ENCODE measurements around the gene ADAM33.

The ADAM33 gene

DNA sequence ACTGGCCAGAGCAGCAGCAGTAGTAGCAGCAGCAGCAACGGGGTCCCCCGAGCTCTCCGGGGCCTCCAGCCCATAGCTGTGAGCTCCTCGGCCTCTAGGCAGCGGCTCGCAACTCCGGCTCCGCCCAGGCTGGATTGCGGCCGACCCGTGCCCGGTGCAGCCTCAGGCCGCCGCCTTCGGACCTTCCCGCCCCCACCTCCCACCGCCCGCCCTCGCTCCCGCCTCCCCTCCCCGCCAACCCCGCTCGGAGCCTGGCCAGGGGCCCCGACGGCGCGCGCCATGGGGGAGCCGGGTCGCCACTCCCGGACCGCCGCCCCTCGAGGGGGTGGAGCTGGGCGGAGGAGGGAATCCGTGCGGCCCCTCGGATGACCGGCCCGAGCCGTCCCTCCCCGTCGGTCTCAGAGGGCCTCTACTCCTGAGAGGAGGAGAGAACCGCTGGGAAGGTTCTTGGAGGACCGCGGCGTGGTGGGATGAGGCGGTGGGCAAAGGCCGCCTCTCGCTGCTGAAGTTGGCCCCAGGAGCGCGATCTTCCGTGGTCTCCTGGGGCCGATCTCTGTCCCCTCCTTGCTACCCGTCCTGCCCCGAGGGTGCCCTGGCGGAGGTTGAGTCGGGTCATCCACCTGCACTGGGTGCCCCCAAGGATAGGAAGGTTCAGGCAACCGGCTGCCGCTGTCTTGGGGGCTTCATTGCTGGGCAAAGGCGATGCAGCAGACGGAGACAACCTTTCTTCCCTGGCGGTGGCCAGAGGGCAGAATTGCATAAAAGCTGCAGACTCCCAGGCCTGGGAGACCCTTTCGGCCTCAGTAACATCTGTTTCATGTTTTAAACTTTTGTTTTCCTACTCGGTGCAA lies at the start of gene ADAM33:
Gene ADAM33, minus strand, starts transcription at position 80 of the 851 bp plus-strand sequence. Its CDS starts 6 bp downstream, at position 74.
- DNase-seq (ENCODE audit: low read depth) = no peak

GRCh38 chr20:3730803-3731672 lies 49.2 kb upstream of the ADAM33 start:
- DNase-seq (ENCODE audit: low read depth) = no peak

- no peak for DNase-seq (ENCODE audit: low read depth)
Observed at GRCh38 chr20:3729811-3730540, 48.2 kb upstream of the ADAM33 start.

GRCh38 chr20:3729378-3729777 lies 47.6 kb upstream of the ADAM33 start:
- DNase-seq (ENCODE audit: low read depth) = no peak

GRCh38 chr20:3728876-3729275 lies 47.1 kb upstream of the ADAM33 start:
- DNase-seq (ENCODE audit: low read depth) = no peak

- no peak for DNase-seq (ENCODE audit: low read depth)
Observed at GRCh38 chr20:3728354-3728753, 46.5 kb upstream of the ADAM33 start.

DNA sequence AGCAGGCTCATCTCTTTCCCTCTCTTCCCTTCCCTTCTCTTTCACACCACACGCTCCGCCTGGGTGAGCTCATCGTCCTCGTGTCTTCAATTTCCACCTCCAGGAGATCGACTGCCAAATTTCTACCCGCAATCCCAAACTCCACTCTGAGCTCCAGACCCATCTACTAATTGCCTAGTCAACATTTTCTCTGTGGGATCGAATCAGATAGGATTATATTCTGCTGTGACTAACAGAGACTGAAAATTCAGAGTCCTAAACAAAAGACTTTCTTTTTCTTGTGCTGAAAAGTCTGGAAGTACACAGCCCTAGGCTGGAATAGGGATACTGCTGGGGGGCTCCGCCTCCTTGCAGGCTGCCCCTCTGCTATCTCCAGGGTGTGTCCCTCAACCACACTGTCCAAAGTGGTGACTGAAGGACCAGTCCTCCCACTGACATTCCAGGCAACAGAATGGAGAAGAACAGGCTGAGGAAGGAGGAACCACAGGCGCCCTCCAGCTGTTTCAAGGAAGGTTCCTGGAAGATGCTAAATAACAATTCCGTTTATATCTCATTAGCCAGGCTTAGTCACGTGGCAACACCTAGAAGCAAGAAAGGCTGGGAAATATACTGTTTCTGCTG lies 45.7 kb upstream of the ADAM33 start:
- DNase-seq (ENCODE audit: low read depth) = peak; percentile 39

- DNase-seq (ENCODE audit: low read depth) = no peak
Observed at GRCh38 chr20:3724356-3724755, 42.5 kb upstream of the ADAM33 start.

GRCh38 chr20:3723284-3723683 lies 41.5 kb upstream of the ADAM33 start:
- no peak for DNase-seq (ENCODE audit: low read depth)

DNA sequence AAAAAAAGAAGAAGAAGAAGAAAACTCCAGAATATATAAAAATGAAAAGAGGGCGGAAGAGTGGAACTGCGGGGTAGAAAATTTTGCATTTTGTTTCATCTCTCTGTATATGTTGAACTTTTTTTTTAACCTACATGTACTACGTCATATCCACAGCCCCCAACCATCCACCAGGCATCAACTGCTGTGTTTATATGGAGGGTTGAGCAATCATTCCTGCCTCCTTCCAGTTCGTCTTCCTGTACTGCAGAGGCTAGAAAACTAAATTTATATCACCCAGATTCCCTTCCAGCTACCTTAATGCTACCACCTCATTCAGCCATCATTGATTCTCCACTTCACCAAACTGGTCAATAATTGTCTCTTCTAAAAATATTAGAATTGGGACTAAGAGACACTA lies 40.1 kb upstream of the ADAM33 start:
- no peak for DNase-seq (ENCODE audit: low read depth)

- no peak for DNase-seq (ENCODE audit: low read depth)
Observed at GRCh38 chr20:3720626-3721025, 38.8 kb upstream of the ADAM33 start.

DNA sequence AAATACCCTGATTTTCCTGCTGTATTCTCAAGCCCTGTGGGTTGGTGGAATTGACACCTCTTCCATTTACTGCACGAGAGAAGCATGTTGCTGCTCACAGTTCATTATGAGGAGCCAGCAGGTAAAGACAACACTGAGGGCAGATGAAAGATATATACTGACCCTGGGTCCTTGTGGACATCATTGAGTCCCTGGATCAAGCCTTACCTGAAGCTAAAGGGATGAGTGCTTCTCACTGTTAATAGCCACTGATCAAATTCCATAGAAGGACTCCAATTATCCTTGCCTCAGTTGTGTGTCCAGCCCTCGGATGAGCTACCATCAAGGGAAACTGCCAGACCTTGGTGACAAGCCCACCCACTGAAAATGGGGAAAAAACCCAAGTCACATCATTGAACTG lies 38.3 kb upstream of the ADAM33 start:
- no peak for DNase-seq (ENCODE audit: low read depth)

GRCh38 chr20:3719046-3719445 lies 37.2 kb upstream of the ADAM33 start:
- no peak for DNase-seq (ENCODE audit: low read depth)

GRCh38 chr20:3716195-3716834 lies 34.5 kb upstream of the ADAM33 start:
- DNase-seq (ENCODE audit: low read depth) = peak; percentile 15

DNA sequence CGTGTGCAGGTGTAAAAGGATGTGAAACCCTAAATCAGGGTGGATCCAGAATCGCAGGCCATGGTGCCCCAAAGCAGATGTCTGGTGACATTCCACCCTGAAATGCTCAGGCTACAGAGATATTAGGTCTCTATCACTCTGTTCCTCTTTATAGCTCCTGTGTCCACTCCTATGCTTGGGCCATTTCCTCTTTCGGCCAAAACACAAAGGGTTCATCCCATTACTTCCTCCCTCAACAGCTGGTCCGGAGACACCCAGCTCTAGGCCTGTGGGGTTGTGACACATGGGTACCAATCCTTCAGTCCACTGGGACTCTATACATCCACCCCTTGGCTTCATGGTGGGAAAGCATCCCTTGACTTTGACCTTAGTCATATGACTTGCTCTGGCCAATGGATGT lies 32.3 kb upstream of the ADAM33 start:
- no peak for DNase-seq (ENCODE audit: low read depth)

DNA sequence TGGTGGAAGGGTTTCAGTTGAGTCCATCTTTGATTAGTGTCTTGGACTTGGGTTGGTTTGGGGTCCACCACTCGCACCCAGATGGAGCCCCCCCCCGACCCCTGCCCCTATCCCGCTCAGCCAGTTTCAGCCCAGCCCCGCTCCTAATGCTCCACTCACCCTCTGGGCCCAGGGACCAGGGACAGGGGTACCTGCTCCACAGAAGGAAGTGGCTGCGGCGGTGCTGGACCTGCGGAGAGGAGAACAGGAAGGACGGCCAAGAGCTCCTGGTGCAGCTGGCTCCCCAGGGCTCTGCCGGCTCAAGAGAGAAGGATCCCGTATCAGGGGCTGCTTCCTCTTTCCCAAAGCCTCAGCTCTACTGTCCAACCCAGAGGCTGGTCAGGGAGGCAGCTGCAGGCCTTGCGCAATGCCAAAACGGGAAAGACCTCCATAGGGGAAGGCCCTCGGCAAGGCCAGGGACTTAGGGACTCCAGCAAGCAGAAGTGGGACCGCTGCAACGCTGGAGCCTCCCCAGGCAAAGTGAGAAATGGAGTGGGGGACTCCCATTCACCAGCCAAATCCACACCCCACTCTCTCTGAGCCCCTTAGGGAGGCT lies 30.6 kb upstream of the ADAM33 start, which contains the start of gene SIGLEC1:
Gene SIGLEC1, minus strand, starts transcription at position 322 of the 595 bp plus-strand sequence. CDS start 5,472 bp downstream, outside the sequence.
- no peak for DNase-seq (ENCODE audit: low read depth)

GRCh38 chr20:3711484-3711941 lies 29.7 kb upstream of the ADAM33 start:
- no peak for DNase-seq (ENCODE audit: low read depth)

DNA sequence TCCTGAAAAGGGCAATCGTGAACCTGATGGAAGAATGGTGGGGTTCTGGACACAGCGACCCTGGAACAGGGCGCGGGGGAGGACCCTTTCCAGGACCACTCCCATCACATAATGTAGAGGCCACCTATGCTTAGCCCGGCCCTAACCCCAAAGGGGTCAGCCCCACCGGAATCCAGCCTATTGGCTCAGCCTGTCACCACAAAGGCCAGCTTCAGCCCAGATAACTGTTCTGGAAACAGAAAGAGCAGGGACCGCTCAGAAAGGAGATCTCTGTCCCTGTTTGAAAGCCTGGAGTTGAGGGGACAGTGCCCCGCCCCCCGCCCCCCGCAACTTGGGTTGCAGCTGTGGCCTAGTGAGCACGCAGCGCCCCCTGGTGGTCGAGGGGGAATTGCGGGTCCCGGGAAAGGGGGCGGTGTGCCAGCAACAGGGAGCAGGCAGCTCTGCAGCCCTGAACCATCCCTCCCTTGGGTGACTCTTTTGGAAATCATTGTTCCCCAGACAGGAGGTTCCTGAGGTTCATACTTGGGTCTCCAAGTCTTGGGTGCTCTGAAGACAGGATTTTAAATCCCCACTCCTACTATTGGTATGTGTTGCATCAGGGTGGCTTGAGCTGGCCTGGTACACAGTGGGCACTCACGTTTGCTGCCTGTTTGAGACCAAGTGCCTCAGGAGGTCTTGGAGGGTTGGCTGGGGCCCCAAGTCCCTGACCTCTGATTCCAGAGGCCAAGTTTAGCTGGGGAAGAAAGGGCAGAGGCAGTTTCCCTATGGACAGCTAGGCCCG lies 29.1 kb upstream of the ADAM33 start:
- DNase-seq (ENCODE audit: low read depth) = no peak

DNA sequence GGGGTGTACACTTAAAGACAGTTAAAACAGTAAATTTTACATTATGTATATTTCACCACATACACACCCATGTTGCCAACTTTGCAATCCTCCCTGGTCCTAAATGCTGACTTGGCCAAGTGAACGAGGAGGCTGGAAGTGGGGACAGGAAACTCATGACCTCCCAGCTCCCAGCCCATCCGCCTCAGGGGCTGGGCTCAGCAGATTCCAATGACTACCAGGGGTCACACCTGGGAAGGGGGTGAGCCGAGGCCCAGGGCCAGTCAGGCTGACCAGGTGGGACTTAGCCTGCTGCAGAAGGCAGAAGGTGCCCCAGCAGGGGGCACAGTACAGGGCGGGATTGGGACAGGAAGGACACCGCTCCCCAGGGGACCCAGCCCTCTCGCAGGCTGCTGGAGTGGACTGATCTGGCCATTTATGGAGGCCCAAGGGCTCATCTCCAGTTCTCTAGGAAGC lies 28.2 kb upstream of the ADAM33 start:
- DNase-seq (ENCODE audit: low read depth) = no peak

GRCh38 chr20:3707508-3707899 lies 25.7 kb upstream of the ADAM33 start:
- no peak for DNase-seq (ENCODE audit: low read depth)
